ENCODE results near the gene ZNF668. TPM values are rescaled to one million over a fixed set of nuclear protein-coding genes. Genes with fewer than 3 reads are reported as not detected.

ZNF668 gene
- total RNA-seq, 4 donors from 2014 or later = 7.9 to 17.9 (median 10.2) TPM

- 92% methylated on average over 15 of the region's 15 CpGs; no CpG with 5 or more reads in 1 of the 2 donors for WGBS, 2 donors (ENCODE audit: low coverage in 1 of 2)
- in situ Hi-C loops (cut with MboI; ENCODE audit: low pct_ligation_motif_present in 1 of 4, low pct_unique_long_range_greater_than_20kb in 1 of 4, low sequenced_read_pairs in 3 of 4) = no loop called here
Observed at GRCh38 chr16:31078597-31079341, 4.7 kb upstream of the ZNF668 start.

GRCh38 chr16:31077592-31078396, 3.8 kb upstream of the ZNF668 start:
- peaks cover 6 to 12% (median 10%) of the 10 kb centered on the region in 4 donors for H3K4me1 ChIP-seq
- 95% methylated on average over 28 of the region's 30 CpGs; no CpG with 5 or more reads in 1 of the 2 donors for WGBS, 2 donors (ENCODE audit: low coverage in 1 of 2)
- intact Hi-C loops (cut with DNase I; ENCODE audit: low total_unique reads) = no loop called here

More at GRCh38 chr16:31078597-31079341, 4.7 kb upstream of the ZNF668 start:
- Histone ChIP-seq H3K9me3 (no peaks in the 10 kb centered on the region), H3K4me1 (peaks cover 6 to 11% (median 10%) of the 10 kb centered on the region in 4 donors), H3K27ac (no peak overlapping the region), H3K4me3 (no peak overlapping the region), H3K36me3 (peaks cover 0 to 46% (median 16%) of the 10 kb centered on the region in 4 donors), H3K27me3 (no peaks in the 10 kb centered on the region)
- TF ChIP-seq POLR2AphosphoS5 (IDR thresholded peaks at IDR 0.05) = no peak
- no peak for TF ChIP-seq CTCF (IDR thresholded peaks at IDR 0.05)
- no peak for TF ChIP-seq POLR2A (IDR thresholded peaks at IDR 0.05)
- no peak for TF ChIP-seq EP300 (IDR thresholded peaks at IDR 0.05; ENCODE audit: low read depth)
- intact Hi-C loops (cut with DNase I; ENCODE audit: low total_unique reads) = no loop called here
- no peak for DNase-seq

GRCh38 chr16:31077024-31077423, 3.0 kb upstream of the ZNF668 start:
- intact Hi-C loops (cut with DNase I; ENCODE audit: low total_unique reads) = no loop called here
- Histone ChIP-seq H3K36me3 (peaks cover 0 to 46% (median 16%) of the 10 kb centered on the region in 4 donors), H3K27ac (no peak overlapping the region), H3K4me3 (no peak overlapping the region), H3K4me1 (peaks cover 7 to 19% (median 17%) of the 10 kb centered on the region in 4 donors), H3K9me3 (no peaks in the 10 kb centered on the region), H3K27me3 (no peaks in the 10 kb centered on the region)
- in situ Hi-C loops (cut with MboI; ENCODE audit: low pct_ligation_motif_present in 1 of 4, low pct_unique_long_range_greater_than_20kb in 1 of 4, low sequenced_read_pairs in 3 of 4) = no loop called here
- WGBS, 2 donors (ENCODE audit: low coverage in 1 of 2) = 98% methylated on average over 13 of the region's 13 CpGs; no CpG with 5 or more reads in 1 of the 2 donors
- TF ChIP-seq EP300 (IDR thresholded peaks at IDR 0.05; ENCODE audit: low read depth) (no peak), POLR2AphosphoS5 (IDR thresholded peaks at IDR 0.05) (no peak), POLR2A (IDR thresholded peaks at IDR 0.05) (no peak), CTCF (IDR thresholded peaks at IDR 0.05) (no peak)
- no peak for DNase-seq

More at GRCh38 chr16:31077592-31078396, 3.8 kb upstream of the ZNF668 start:
- DNase-seq = no peak
- no peak for TF ChIP-seq CTCF (IDR thresholded peaks at IDR 0.05)
- no peak for TF ChIP-seq POLR2A (IDR thresholded peaks at IDR 0.05)
- TF ChIP-seq POLR2AphosphoS5 (IDR thresholded peaks at IDR 0.05) = no peak
- no peak for TF ChIP-seq EP300 (IDR thresholded peaks at IDR 0.05; ENCODE audit: low read depth)
- no peak overlapping the region for H3K4me3 ChIP-seq
- in situ Hi-C loops (cut with MboI; ENCODE audit: low pct_ligation_motif_present in 1 of 4, low pct_unique_long_range_greater_than_20kb in 1 of 4, low sequenced_read_pairs in 3 of 4) = no loop called here
- no peak overlapping the region for H3K27ac ChIP-seq
- no peaks in the 10 kb centered on the region for H3K27me3 ChIP-seq
- peaks cover 0 to 46% (median 16%) of the 10 kb centered on the region in 4 donors for H3K36me3 ChIP-seq
- no peaks in the 10 kb centered on the region for H3K9me3 ChIP-seq

GRCh38 chr16:31076319-31076718, 2.3 kb upstream of the ZNF668 start:
- DNase-seq = no peak
- Histone ChIP-seq H3K27me3 (no peaks in the 10 kb centered on the region), H3K27ac (no peak overlapping the region), H3K9me3 (no peaks in the 10 kb centered on the region), H3K4me3 (no peak overlapping the region), H3K4me1 (peaks cover 14 to 26% (median 24%) of the 10 kb centered on the region in 4 donors), H3K36me3 (peaks cover 0 to 46% (median 16%) of the 10 kb centered on the region in 4 donors)
- 81% methylated on average over 16 of the region's 16 CpGs; no CpG with 5 or more reads in 1 of the 2 donors for WGBS, 2 donors (ENCODE audit: low coverage in 1 of 2)
- in situ Hi-C loops (cut with MboI; ENCODE audit: low pct_ligation_motif_present in 1 of 4, low pct_unique_long_range_greater_than_20kb in 1 of 4, low sequenced_read_pairs in 3 of 4) (no loop called here), intact Hi-C loops (cut with DNase I; ENCODE audit: low total_unique reads) (no loop called here)
- TF ChIP-seq POLR2AphosphoS5 (IDR thresholded peaks at IDR 0.05) = no peak
- no peak for TF ChIP-seq CTCF (IDR thresholded peaks at IDR 0.05)
- no peak for TF ChIP-seq EP300 (IDR thresholded peaks at IDR 0.05; ENCODE audit: low read depth)
- TF ChIP-seq POLR2A (IDR thresholded peaks at IDR 0.05) = no peak
